Right lobe of liver (tissue), 4 donors: Measurements from ENCODE around the gene SLC5A2.

ENCODE experiments used
- POLR2A ChIP-seq: fragments of 450-650 bp; IDR thresholded peaks from one replicate; pipeline ENCODE4 v1.6.1; 2017; ENCODE audit warnings: antibody characterized with exemption, mild to moderate bottlenecking
- TF ChIP-seq, protein P1 (sequence below), 4 donors: fragments of 200-600 bp in 3 of 4; fragments of 450-650 bp in 1 of 4; IDR thresholded peaks; one replicate each; pipeline versions ENCODE4 v1.5.1 to v1.8.0; 2016 to 2022; ENCODE audit warnings: antibody characterized with exemption in 4 of 4, mild to moderate bottlenecking in 2 of 4
- donor health status: DM: no; HTN: no; CAD: no.
- donor health status: DM: no; HTN: no; CAD: no.
- donor health status: DM: no; HTN: yes; CAD: no.

DNA sequence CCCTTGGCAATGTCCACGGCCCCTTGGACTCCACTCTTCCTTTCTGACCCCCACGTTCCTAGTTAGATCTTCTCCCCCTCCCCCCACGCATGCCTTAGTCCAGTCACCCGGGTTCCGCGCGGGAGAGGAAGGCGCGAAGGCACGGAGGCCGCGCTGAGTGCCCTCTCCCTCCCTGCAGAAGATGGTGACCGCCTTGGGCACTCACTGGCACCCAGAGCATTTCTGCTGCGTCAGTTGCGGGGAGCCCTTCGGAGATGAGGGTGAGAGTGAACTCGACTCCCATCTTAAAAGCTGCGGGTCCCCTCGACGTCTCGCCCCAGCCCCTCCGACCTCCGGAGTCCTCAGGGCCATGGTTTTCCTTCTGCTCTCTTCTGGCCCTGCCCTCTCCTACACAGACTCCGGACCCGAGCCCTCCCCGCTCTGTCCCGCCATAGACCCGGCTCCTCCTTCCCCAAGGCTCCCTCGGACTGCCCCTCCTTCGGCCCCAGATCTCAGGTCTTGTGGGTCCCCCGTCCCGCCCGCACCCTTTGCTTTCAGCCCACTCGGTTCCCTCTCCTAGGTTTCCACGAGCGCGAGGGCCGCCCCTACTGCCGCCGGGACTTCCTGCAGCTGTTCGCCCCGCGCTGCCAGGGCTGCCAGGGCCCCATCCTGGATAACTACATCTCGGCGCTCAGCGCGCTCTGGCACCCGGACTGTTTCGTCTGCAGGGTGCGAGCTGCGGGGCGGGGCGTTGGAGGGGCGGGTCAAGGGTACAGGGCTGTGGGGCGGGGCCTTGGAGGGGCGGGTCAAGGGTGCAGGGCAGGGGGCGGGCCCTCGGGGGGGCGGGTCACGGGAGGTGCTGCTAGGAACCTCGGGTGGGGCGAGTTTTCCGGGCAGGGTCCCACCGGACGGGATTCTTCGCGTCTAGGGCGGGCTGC, 6.4 kb upstream of the SLC5A2 start:
- TF ChIP-seq, protein P1, sequence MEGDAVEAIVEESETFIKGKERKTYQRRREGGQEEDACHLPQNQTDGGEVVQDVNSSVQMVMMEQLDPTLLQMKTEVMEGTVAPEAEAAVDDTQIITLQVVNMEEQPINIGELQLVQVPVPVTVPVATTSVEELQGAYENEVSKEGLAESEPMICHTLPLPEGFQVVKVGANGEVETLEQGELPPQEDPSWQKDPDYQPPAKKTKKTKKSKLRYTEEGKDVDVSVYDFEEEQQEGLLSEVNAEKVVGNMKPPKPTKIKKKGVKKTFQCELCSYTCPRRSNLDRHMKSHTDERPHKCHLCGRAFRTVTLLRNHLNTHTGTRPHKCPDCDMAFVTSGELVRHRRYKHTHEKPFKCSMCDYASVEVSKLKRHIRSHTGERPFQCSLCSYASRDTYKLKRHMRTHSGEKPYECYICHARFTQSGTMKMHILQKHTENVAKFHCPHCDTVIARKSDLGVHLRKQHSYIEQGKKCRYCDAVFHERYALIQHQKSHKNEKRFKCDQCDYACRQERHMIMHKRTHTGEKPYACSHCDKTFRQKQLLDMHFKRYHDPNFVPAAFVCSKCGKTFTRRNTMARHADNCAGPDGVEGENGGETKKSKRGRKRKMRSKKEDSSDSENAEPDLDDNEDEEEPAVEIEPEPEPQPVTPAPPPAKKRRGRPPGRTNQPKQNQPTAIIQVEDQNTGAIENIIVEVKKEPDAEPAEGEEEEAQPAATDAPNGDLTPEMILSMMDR (IDR thresholded peaks at IDR 0.05): no peak
- peak; percentile 50 for TF ChIP-seq POLR2A
